Astrocyte (in vitro differentiated cells and primary cell): ENCODE data around the gene BCL7A. TPM values are rescaled to one million over a fixed set of nuclear protein-coding genes. Genes with fewer than 3 reads are reported as not detected.
A peak's percentile ranks its signal among the peaks of the same experiment; 100 is the strongest.

Experiments
- DNase-seq: peaks from one replicate; pipeline ENCODE4 v3.0.0-alpha.2; 2010; ENCODE audit warnings: low read depth
- FAIRE-seq: peaks from 2 replicates; lab custom pipeline; 2011; peaks lifted over from hg19 to GRCh38; lab: Jason Lieb, UNC
- H2AFZ ChIP-seq: 2 replicates; pipeline ENCODE4 v1.6.0; 2012; ENCODE audit warnings: low read depth, low read length, inconsistent platforms
- H3K27ac ChIP-seq: 2 replicates; pipeline ENCODE4 v1.5.1; 2011; ENCODE audit warnings: low read depth, low read length, inconsistent platforms
- H3K27me3 ChIP-seq: 2 replicates; pipeline ENCODE4 v1.6.0; 2011; ENCODE audit warnings: low read length, inconsistent platforms; ENCODE audit not compliant: insufficient read depth
- H3K36me3 ChIP-seq: 2 replicates; pipeline ENCODE4 v1.5.1; 2011; ENCODE audit warnings: low read length, inconsistent platforms; ENCODE audit not compliant: insufficient read depth
- H3K4me1 ChIP-seq: 2 replicates; pipeline ENCODE4 v1.5.1; 2011; ENCODE audit warnings: low read length, inconsistent platforms; ENCODE audit not compliant: insufficient read depth
- H3K4me2 ChIP-seq: 2 replicates; pipeline ENCODE4 v1.6.0; 2012; ENCODE audit warnings: low read length, inconsistent platforms
- H3K4me3 ChIP-seq: 2 replicates; pipeline ENCODE4 v1.5.1; 2011; ENCODE audit warnings: low read depth, mild to moderate bottlenecking, low read length, inconsistent platforms; ENCODE audit not compliant: insufficient read depth
- H3K79me2 ChIP-seq: 2 replicates; pipeline ENCODE4 v1.6.0; 2012; ENCODE audit warnings: mild to moderate bottlenecking, low read length, inconsistent platforms; ENCODE audit not compliant: insufficient read depth
- H3K9ac ChIP-seq: 2 replicates; pipeline ENCODE4 v1.6.0; 2012; ENCODE audit warnings: mild to moderate bottlenecking, low read length, inconsistent platforms
- H3K9me3 ChIP-seq: 2 replicates; pipeline ENCODE4 v1.5.1; 2012; ENCODE audit warnings: low read depth, mild to moderate bottlenecking, low read length, inconsistent platforms; ENCODE audit not compliant: insufficient read depth
- H4K20me1 ChIP-seq: 2 replicates; pipeline ENCODE4 v1.6.0; 2012; ENCODE audit warnings: low read length, inconsistent platforms; ENCODE audit not compliant: insufficient read depth
- H3K27ac Mint-ChIP-seq: one replicate; pipeline ENCODE4 v1.8.0; 2021; ENCODE audit warnings: mild to moderate bottlenecking, mixed read lengths; ENCODE audit not compliant: unreplicated experiment
- H3K27me3 Mint-ChIP-seq: one replicate; pipeline ENCODE4 v1.8.0; 2021; ENCODE audit warnings: low read depth, mixed read lengths; ENCODE audit not compliant: unreplicated experiment
- H3K36me3 Mint-ChIP-seq: one replicate; pipeline ENCODE4 v1.8.0; 2021; ENCODE audit warnings: low read depth, mixed read lengths; ENCODE audit not compliant: unreplicated experiment
- H3K4me1 Mint-ChIP-seq: one replicate; pipeline ENCODE4 v1.8.0; 2021; ENCODE audit warnings: low read depth, mixed read lengths; ENCODE audit not compliant: unreplicated experiment
- H3K4me3 Mint-ChIP-seq: one replicate; pipeline ENCODE4 v1.8.0; 2021; ENCODE audit warnings: mild to moderate bottlenecking, moderate library complexity, mixed read lengths; ENCODE audit not compliant: unreplicated experiment
- H3K9me3 Mint-ChIP-seq: one replicate; pipeline ENCODE4 v1.8.0; 2021; ENCODE audit warnings: mild to moderate bottlenecking, mixed read lengths; ENCODE audit not compliant: unreplicated experiment
- EZH2 ChIP-seq: IDR thresholded peaks from 2 replicates; pipeline ENCODE4 v1.6.1; 2012; ENCODE audit warnings: mild to moderate bottlenecking, low read length, inconsistent platforms; ENCODE audit not compliant: insufficient read depth
- total RNA-seq: library from RNA; stranded (reverse); gene quantifications from 2 replicates; pipeline ENCODE4 v1.2.1, GENCODE V29; 2021
- TF ChIP-seq, protein P1 (sequence below): IDR thresholded peaks from 2 replicates; pipeline ENCODE4 v1.5.1; 2011; ENCODE audit warnings: low read depth, mild to moderate bottlenecking, inconsistent platforms, low read length, moderate library complexity; ENCODE audit not compliant: insufficient read depth

The BCL7A gene
- total RNA-seq, 1 donor from 2014 or later: 9.6 TPM

GRCh38 chr12:122031342-122032216 is 9.9 kb downstream of the BCL7A start:
- FAIRE-seq (no peak), DNase-seq (no peak)
- Histone ChIP-seq H3K4me1 (peaks cover 16% of the 10 kb centered on the region), H3K36me3 (no peaks in the 10 kb centered on the region), H3K4me3 (no peak overlapping the region), H2AFZ (no peak overlapping the region), H3K4me2 (no peak overlapping the region), H4K20me1 (peaks cover 29% of the 10 kb centered on the region), H3K27ac (no peak overlapping the region), H3K79me2 (peaks cover 28% of the 10 kb centered on the region), H3K9me3 (no peaks in the 10 kb centered on the region), H3K9ac (no peak overlapping the region), H3K27me3 (no peaks in the 10 kb centered on the region)
- TF ChIP-seq EZH2: no peak
- TF ChIP-seq, protein P1, sequence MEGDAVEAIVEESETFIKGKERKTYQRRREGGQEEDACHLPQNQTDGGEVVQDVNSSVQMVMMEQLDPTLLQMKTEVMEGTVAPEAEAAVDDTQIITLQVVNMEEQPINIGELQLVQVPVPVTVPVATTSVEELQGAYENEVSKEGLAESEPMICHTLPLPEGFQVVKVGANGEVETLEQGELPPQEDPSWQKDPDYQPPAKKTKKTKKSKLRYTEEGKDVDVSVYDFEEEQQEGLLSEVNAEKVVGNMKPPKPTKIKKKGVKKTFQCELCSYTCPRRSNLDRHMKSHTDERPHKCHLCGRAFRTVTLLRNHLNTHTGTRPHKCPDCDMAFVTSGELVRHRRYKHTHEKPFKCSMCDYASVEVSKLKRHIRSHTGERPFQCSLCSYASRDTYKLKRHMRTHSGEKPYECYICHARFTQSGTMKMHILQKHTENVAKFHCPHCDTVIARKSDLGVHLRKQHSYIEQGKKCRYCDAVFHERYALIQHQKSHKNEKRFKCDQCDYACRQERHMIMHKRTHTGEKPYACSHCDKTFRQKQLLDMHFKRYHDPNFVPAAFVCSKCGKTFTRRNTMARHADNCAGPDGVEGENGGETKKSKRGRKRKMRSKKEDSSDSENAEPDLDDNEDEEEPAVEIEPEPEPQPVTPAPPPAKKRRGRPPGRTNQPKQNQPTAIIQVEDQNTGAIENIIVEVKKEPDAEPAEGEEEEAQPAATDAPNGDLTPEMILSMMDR: peak; percentile 53
- peaks cover 7% of the 10 kb centered on the region for H3K4me1 Mint-ChIP-seq
- H3K27me3 Mint-ChIP-seq: no peaks in the 10 kb centered on the region
- H3K9me3 Mint-ChIP-seq: no peaks in the 10 kb centered on the region
- no peak overlapping the region for H3K27ac Mint-ChIP-seq
- peaks cover 6% of the 10 kb centered on the region for H3K36me3 Mint-ChIP-seq
- no peak overlapping the region for H3K4me3 Mint-ChIP-seq

GRCh38 chr12:122032580-122032979 is 10.9 kb downstream of the BCL7A start:
- DNase-seq (no peak), FAIRE-seq (no peak)
- H3K27me3 Mint-ChIP-seq: no peaks in the 10 kb centered on the region

More at GRCh38 chr12:122032580-122032979, 10.9 kb downstream of the BCL7A start:
- Histone ChIP-seq H3K36me3 (no peaks in the 10 kb centered on the region), H3K27me3 (no peaks in the 10 kb centered on the region), H3K4me2 (no peak overlapping the region), H3K79me2 (peaks cover 21% of the 10 kb centered on the region), H3K27ac (no peak overlapping the region), H3K4me1 (peaks cover 16% of the 10 kb centered on the region), H2AFZ (no peak overlapping the region), H3K4me3 (no peak overlapping the region), H3K9ac (no peak overlapping the region), H4K20me1 (peaks cover 22% of the 10 kb centered on the region), H3K9me3 (no peaks in the 10 kb centered on the region)
- Mint-ChIP-seq H3K4me1 (peaks cover 7% of the 10 kb centered on the region), H3K27ac (no peak overlapping the region), H3K9me3 (no peaks in the 10 kb centered on the region), H3K36me3 (peaks cover 9% of the 10 kb centered on the region), H3K4me3 (no peak overlapping the region)
- TF ChIP-seq EZH2: no peak
- TF ChIP-seq, protein P1: no peak
